Hematopoietic multipotent progenitor cell (in vitro differentiated cells): ENCODE data around the gene SMCO4. TPM values are rescaled to one million over a fixed set of nuclear protein-coding genes. Genes with fewer than 3 reads are reported as not detected.

Experiments
- DNase-seq, 3 donors: peaks; one replicate each; pipeline ENCODE4 v3.0.0-alpha.2; 2011 to 2015; ENCODE audit warnings: low read depth in 2 of 3, low spot score in 2 of 3
- total RNA-seq: library from RNA; depleted of rRNA; stranded (reverse); fragments of >200 nt; gene quantifications from one replicate; pipeline ENCODE4 v1.2.3, GENCODE V29; 2012

Gene SMCO4
- total RNA-seq, 1 donor, result 8.1 TPM

- no peak for DNase-seq
These were observed 13.3 kb downstream of the SMCO4 start for GRCh38 chr11:93529707-93530467.

GRCh38 chr11:93528757-93529645 is 14.2 kb downstream of the SMCO4 start:
- DNase-seq, result no peak

GRCh38 chr11:93528252-93528651 is 14.9 kb downstream of the SMCO4 start:
- DNase-seq, result no peak

- DNase-seq, result no peak
These were observed 16.3 kb downstream of the SMCO4 start for GRCh38 chr11:93526641-93527583.

- DNase-seq, result no peak
These were observed 16.9 kb downstream of the SMCO4 start for GRCh38 chr11:93526346-93526633.

GRCh38 chr11:93525601-93526345 is 17.4 kb downstream of the SMCO4 start:
- DNase-seq, result no peak

- peak in 1 of 3 donors; percentile 47 for DNase-seq
These were observed 18.3 kb downstream of the SMCO4 start for GRCh38 chr11:93524858-93525257.

GRCh38 chr11:93524173-93524536 is 19.0 kb downstream of the SMCO4 start:
- DNase-seq, result no peak

- DNase-seq, result no peak
These were observed 22.3 kb downstream of the SMCO4 start for GRCh38 chr11:93520726-93521509.

GRCh38 chr11:93519179-93519578 is 24.0 kb downstream of the SMCO4 start:
- DNase-seq, result no peak

GRCh38 chr11:93518081-93518480 is 25.1 kb downstream of the SMCO4 start:
- DNase-seq, result no peak

- no peak for DNase-seq
These were observed 25.6 kb downstream of the SMCO4 start for GRCh38 chr11:93517611-93518010.

- no peak for DNase-seq
These were observed 26.1 kb downstream of the SMCO4 start for GRCh38 chr11:93517041-93517440.

GRCh38 chr11:93515441-93516025 is 27.7 kb downstream of the SMCO4 start:
- DNase-seq, result no peak

GRCh38 chr11:93514712-93515111 is 28.5 kb downstream of the SMCO4 start:
- DNase-seq, result no peak

GRCh38 chr11:93513772-93514171 is 29.4 kb downstream of the SMCO4 start:
- DNase-seq, result no peak

- no peak for DNase-seq
These were observed 30.1 kb downstream of the SMCO4 start for GRCh38 chr11:93512949-93513667.

GRCh38 chr11:93512073-93512475 is 31.1 kb downstream of the SMCO4 start:
- DNase-seq, result no peak
